ENCODE measurements around the gene LCN10. TPM values are rescaled to one million over a fixed set of nuclear protein-coding genes. Genes with fewer than 3 reads are reported as not detected.
"Not testable (repeated sequence)": the region's sequence is repeated elsewhere in the genome, so short reads cannot be mapped to it uniquely, and the experiment has no call there.

LCN10 gene
- total RNA-seq, 1 donor from 2014 or later: 7.7 TPM

GRCh38 chr9:136712690-136713544 lies 29.8 kb downstream of the LCN10 start:
- DNase-seq (no peak), ATAC-seq (ENCODE audit: poor library complexity) (no peak)
- intact Hi-C loops (cut with DNase I): no loop called here

GRCh38 chr9:136711751-136712689 lies 30.7 kb downstream of the LCN10 start, which contains the start of gene DIPK1B:
Gene DIPK1B (plus strand): TSS chr9:136712572. CDS start chr9:136712666, 94 bp downstream.
- intact Hi-C loops (cut with DNase I): no loop called here
- no peak for DNase-seq
- ATAC-seq (ENCODE audit: poor library complexity): peak; percentile 30

GRCh38 chr9:136711219-136711648 lies 31.5 kb downstream of the LCN10 start:
- intact Hi-C loops (cut with DNase I); DNase-seq; ATAC-seq (ENCODE audit: poor library complexity): not testable (repeated sequence)

- intact Hi-C loops (cut with DNase I): no loop called here
- ATAC-seq (ENCODE audit: poor library complexity): no peak
- DNase-seq: no peak
These were observed 32.2 kb downstream of the LCN10 start for GRCh38 chr9:136710543-136710942.

- DNase-seq (no peak), ATAC-seq (ENCODE audit: poor library complexity) (no peak)
- intact Hi-C loops (cut with DNase I): no loop called here
These were observed 33.2 kb downstream of the LCN10 start for GRCh38 chr9:136709454-136710109.

GRCh38 chr9:136707849-136708517 lies 34.8 kb downstream of the LCN10 start:
- ATAC-seq (ENCODE audit: poor library complexity) (no peak), DNase-seq (no peak)
- intact Hi-C loops (cut with DNase I): no loop called here

GRCh38 chr9:136707011-136707410 lies 35.7 kb downstream of the LCN10 start:
- intact Hi-C loops (cut with DNase I): no loop called here
- no peak for DNase-seq
- ATAC-seq (ENCODE audit: poor library complexity): no peak

- intact Hi-C loops (cut with DNase I): no loop called here
These were observed 37.2 kb downstream of the LCN10 start for GRCh38 chr9:136705564-136705963.

GRCh38 chr9:136704741-136705140 lies 38.0 kb downstream of the LCN10 start:
- ATAC-seq (ENCODE audit: poor library complexity); intact Hi-C loops (cut with DNase I); DNase-seq: not testable (repeated sequence)

More at GRCh38 chr9:136705564-136705963, 37.2 kb downstream of the LCN10 start:
- ATAC-seq (ENCODE audit: poor library complexity) (no peak), DNase-seq (no peak)

GRCh38 chr9:136703276-136703860 lies 39.4 kb downstream of the LCN10 start:
- ATAC-seq (ENCODE audit: poor library complexity) (no peak), DNase-seq (no peak)
- intact Hi-C loops (cut with DNase I): no loop called here

GRCh38 chr9:136701668-136702053 lies 41.1 kb downstream of the LCN10 start:
- intact Hi-C loops (cut with DNase I): no loop called here
- no peak for DNase-seq
- no peak for ATAC-seq (ENCODE audit: poor library complexity)

GRCh38 chr9:136700959-136701667 lies 41.6 kb downstream of the LCN10 start:
- ATAC-seq (ENCODE audit: poor library complexity): no peak
- intact Hi-C loops (cut with DNase I): no loop called here
- DNase-seq: no peak

- ATAC-seq (ENCODE audit: poor library complexity) (no peak), DNase-seq (no peak)
- intact Hi-C loops (cut with DNase I): no loop called here
These were observed 42.4 kb downstream of the LCN10 start for GRCh38 chr9:136700304-136700703.

- DNase-seq (no peak), ATAC-seq (ENCODE audit: poor library complexity) (no peak)
- intact Hi-C loops (cut with DNase I): no loop called here
These were observed 44.0 kb downstream of the LCN10 start for GRCh38 chr9:136698635-136699246.

- intact Hi-C loops (cut with DNase I): no loop called here
- no peak for ATAC-seq (ENCODE audit: poor library complexity)
- no peak for DNase-seq
These were observed 44.8 kb downstream of the LCN10 start for GRCh38 chr9:136697821-136698526.

- DNase-seq: no peak
- intact Hi-C loops (cut with DNase I): no loop called here
- ATAC-seq (ENCODE audit: poor library complexity): no peak
These were observed 45.5 kb downstream of the LCN10 start for GRCh38 chr9:136697146-136697820.
